Lower lobe of right lung (tissue), 2 donors: Measurements from ENCODE around the gene MND1. TPM values are rescaled to one million over a fixed set of nuclear protein-coding genes. Genes with fewer than 3 reads are reported as not detected.

Experiments used
- ATAC-seq, 2 donors: fragments of 200-7000 bp; cut with Tn5 transposase; one replicate each; pipeline ENCODE4 v1.9.1; 2020 to 2022; ENCODE audit warnings: mild to moderate bottlenecking in 2 of 2, moderate library complexity in 2 of 2
- DNase-seq: peaks from one replicate; pipeline ENCODE4 v3.0.0-alpha.2; 2020
- H3K27ac ChIP-seq: fragments of 200-600 bp; one replicate; pipeline ENCODE4 v1.8.0; 2022
- H3K27me3 ChIP-seq: fragments of 200-600 bp; one replicate; pipeline ENCODE4 v1.8.0; 2022; ENCODE audit warnings: low read depth
- H3K36me3 ChIP-seq: fragments of 200-600 bp; one replicate; pipeline ENCODE4 v1.8.0; 2022; ENCODE audit warnings: mild to moderate bottlenecking
- H3K4me1 ChIP-seq: fragments of 200-600 bp; one replicate; pipeline ENCODE4 v1.8.0; 2022
- H3K4me3 ChIP-seq: fragments of 200-600 bp; one replicate; pipeline ENCODE4 v1.8.0; 2022; ENCODE audit warnings: mild to moderate bottlenecking
- H3K9me3 ChIP-seq: fragments of 200-600 bp; one replicate; pipeline ENCODE4 v1.8.0; 2022
- CTCF ChIP-seq: fragments of 200-600 bp; IDR thresholded peaks from one replicate; pipeline ENCODE4 v1.8.0; 2022; ENCODE audit warnings: antibody characterized with exemption, mild to moderate bottlenecking
- intact Hi-C: fragments of 100-400 bp; cut with DNase I; formaldehyde crosslinking; loops from one replicate; pipeline ENCODE4 v1.11.0; 2022
- total RNA-seq: library from RNA; stranded (reverse); fragmentation: NEBNext Ultra II Directional; extraction: Animal tissue kit (Norgen Biotek cat#: 25700); gene quantifications from one replicate; pipeline ENCODE4 v1.2.1, GENCODE V29; 2021
- donor health status: DM: no; HTN: yes; CAD: no; lungs with severe emphysema.

The MND1 gene
- total RNA-seq, 1 donor from 2014 or later, result 0.83 TPM

DNA sequence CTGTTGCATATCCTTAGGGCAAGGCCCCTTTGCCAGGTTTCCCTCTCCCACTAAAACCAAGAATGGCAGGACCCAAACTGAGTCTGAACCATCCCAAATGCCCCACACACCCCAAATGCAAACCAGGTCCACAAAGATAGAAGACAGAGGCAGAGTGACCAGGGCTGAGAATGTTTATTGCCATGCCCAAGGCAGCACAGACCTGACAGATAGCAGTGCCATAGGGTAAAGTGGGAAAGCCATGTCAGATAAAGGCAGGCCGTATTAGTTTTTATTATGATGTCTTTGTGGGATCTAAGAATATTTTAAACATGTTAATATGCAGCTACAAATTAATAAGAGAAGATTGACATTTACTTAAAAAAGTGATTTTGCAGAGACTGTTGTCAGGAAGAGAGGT is 29.6 kb upstream of the MND1 start:
- no peaks in the 10 kb centered on the region for H3K4me1 ChIP-seq
- no peak overlapping the region for H3K4me3 ChIP-seq
- no peak for TF ChIP-seq CTCF
- no peaks in the 10 kb centered on the region for H3K36me3 ChIP-seq
- H3K9me3 ChIP-seq, result no peaks in the 10 kb centered on the region
- no peak for DNase-seq
- H3K27me3 ChIP-seq, result no peaks in the 10 kb centered on the region
- intact Hi-C loops, result no loop called here
- H3K27ac ChIP-seq, result no peak overlapping the region
- no peak for ATAC-seq

- Histone ChIP-seq H3K36me3 (peaks cover 4% of the 10 kb centered on the region), H3K4me3 (no peak overlapping the region), H3K9me3 (no peaks in the 10 kb centered on the region), H3K27me3 (no peaks in the 10 kb centered on the region), H3K27ac (no peak overlapping the region), H3K4me1 (no peaks in the 10 kb centered on the region)
- ATAC-seq, result peak; percentile 51 to 68
- peak; percentile 68 for TF ChIP-seq CTCF
- intact Hi-C loops, result no loop called here
- no peak for DNase-seq
These were observed 25.7 kb upstream of the MND1 start for GRCh38 chr4:153318696-153319320.

GRCh38 chr4:153322791-153323190 is 21.7 kb upstream of the MND1 start:
- no peak for ATAC-seq
- Histone ChIP-seq H3K27me3 (no peaks in the 10 kb centered on the region), H3K27ac (no peak overlapping the region), H3K9me3 (no peaks in the 10 kb centered on the region), H3K4me3 (no peak overlapping the region), H3K36me3 (peaks cover 4% of the 10 kb centered on the region), H3K4me1 (no peaks in the 10 kb centered on the region)
- no peak for DNase-seq
- intact Hi-C loops, result loop anchor here (10.0 kb wide), 1 partner anchor 178 kb away; no protein-coding TSS in a partner anchor
- TF ChIP-seq CTCF, result no peak

GRCh38 chr4:153324046-153324445 is 20.4 kb upstream of the MND1 start:
- no peak for ATAC-seq
- intact Hi-C loops, result loop anchor here (10.0 kb wide), 1 partner anchor 179 kb away; no protein-coding TSS in a partner anchor
- TF ChIP-seq CTCF, result no peak

GRCh38 chr4:153325558-153325957 is 18.9 kb upstream of the MND1 start:
- intact Hi-C loops, result loop anchor here (10.0 kb wide), 1 partner anchor 181 kb away; no protein-coding TSS in a partner anchor
- H3K4me3 ChIP-seq, result no peak overlapping the region
- H3K27me3 ChIP-seq, result no peaks in the 10 kb centered on the region
- ATAC-seq, result no peak
- peaks cover 8% of the 10 kb centered on the region for H3K36me3 ChIP-seq
- DNase-seq, result no peak
- H3K27ac ChIP-seq, result no peak overlapping the region
- no peaks in the 10 kb centered on the region for H3K4me1 ChIP-seq
- H3K9me3 ChIP-seq, result no peaks in the 10 kb centered on the region
- no peak for TF ChIP-seq CTCF

More at GRCh38 chr4:153324046-153324445, 20.4 kb upstream of the MND1 start:
- H3K4me3 ChIP-seq, result no peak overlapping the region
- DNase-seq, result no peak
- no peaks in the 10 kb centered on the region for H3K27me3 ChIP-seq
- no peaks in the 10 kb centered on the region for H3K4me1 ChIP-seq
- H3K27ac ChIP-seq, result no peak overlapping the region
- H3K9me3 ChIP-seq, result no peaks in the 10 kb centered on the region
- peaks cover 8% of the 10 kb centered on the region for H3K36me3 ChIP-seq
